DOHH2 (cell line): ENCODE measurements around the gene DPP4.

Experiments used
- CTCF ChIP-seq: fragments of 200-600 bp; sonication (generic); IDR thresholded peaks from one replicate; pipeline ENCODE4 v1.5.1; 2014; ENCODE audit warnings: antibody characterized with exemption, mild to moderate bottlenecking, low read depth, low read length; ENCODE audit not compliant: poor library complexity, severe bottlenecking
- EZH2phosphoT487 ChIP-seq: fragments of 200-600 bp; sonication (generic); IDR thresholded peaks from 2 replicates; pipeline ENCODE4 v1.6.1; 2017; ENCODE audit warnings: borderline replicate concordance, mild to moderate bottlenecking, antibody characterized with exemption, low read length, moderate library complexity, mixed read lengths

- TF ChIP-seq CTCF, result no peak
- no peak for TF ChIP-seq EZH2phosphoT487
These were observed 25.8 kb upstream of the DPP4 start for GRCh38 chr2:162099836-162100235.
